ENCODE measurements around the gene SNX5.

Gene SNX5

DNA sequence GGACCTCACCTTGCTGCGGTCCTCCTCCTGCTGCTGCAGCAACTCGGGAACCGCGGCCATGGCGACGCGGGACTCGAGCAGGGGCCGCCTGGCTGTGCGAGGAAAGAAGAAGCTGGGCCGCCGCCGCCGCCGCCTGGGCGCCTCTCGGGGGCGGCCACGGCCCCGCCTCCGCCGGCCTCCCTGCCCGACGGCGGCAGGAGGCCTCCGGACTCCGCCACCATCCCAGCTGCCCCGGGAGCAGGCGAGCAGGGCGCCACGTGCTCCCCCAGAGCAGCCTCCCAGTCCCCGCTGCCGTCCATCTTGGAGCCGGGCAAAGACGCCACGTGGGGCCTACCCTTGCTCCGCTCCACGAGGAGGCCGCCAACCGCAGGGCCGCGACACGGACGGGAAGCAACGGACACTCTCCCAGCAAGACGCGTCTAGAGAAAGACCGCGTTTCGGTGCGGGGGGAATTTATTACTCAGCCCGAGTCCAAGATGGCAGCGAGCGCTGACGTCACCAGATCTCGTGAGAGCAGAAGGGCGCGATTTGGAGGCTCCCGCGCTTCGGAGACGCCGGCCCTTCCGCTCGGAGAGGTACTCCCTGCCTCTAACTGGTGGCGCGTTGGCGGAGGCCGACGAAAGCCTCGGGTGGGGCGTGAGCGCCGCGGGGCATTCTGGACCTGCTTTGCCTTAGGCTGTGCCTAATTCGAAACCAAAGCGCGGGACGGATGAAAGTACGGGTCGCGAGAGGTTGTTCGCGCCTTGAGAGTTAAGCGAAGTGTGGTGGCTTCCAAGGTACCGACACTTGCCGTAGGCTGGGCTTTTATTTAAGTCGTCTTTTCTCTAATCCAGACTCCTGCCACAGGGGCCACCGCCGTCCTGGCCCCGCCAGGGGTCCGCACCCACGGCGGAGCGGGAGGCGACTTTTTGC lies at the start of gene SNX5, which contains the start of gene MGME1:
TSS of gene SNX5 (minus strand) at position 429 of the 912 bp plus-strand sequence. CDS start at position 60, 369 bp downstream.
TSS of gene MGME1 (plus strand) at position 653 of the 912 bp plus-strand sequence. CDS start 842 bp downstream, outside the sequence.
- DNase-seq = peak; percentile 98

DNA sequence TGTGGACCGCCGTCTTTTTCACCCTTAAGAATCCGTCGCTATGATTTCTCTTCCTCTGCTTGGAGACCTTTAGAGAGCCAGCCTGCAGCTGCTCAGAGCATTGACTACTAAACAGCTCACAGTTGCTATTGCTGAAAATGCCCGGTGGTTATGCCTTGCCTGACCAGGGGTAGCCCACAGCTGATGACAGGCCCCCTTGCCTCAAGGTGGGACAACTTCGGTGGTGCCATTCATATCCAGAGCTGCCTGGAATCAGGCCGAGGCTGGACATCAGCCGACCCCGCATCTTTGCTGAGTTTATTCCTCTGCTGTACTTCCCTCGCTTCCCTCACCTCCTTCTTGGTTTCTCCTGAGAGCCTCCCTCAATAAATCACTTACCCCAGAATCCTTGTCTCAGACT lies 49.5 kb upstream of the SNX5 start:
- no peak for DNase-seq

GRCh38 chr20:18016772-18017171 lies 48.2 kb upstream of the SNX5 start:
- DNase-seq = no peak

DNA sequence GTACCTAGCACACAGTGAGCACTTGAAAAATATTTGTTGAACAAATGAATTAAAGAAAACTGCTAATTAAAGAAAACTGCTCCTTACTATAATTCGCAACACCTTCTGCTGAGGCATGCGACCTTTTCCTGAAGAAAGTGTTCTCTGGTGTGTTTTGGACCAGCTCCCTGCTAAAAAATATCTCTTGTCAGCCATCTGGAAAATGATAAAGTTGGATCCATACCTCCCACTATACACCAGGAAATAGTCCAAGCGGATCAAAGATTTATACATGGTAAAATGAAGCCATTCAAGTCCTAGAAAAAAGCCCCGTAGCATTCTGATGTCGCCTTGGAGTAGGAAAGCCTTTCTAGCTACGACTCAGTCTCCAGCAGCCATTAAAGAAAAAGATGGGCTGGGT lies 45.8 kb upstream of the SNX5 start:
- DNase-seq = no peak

DNA sequence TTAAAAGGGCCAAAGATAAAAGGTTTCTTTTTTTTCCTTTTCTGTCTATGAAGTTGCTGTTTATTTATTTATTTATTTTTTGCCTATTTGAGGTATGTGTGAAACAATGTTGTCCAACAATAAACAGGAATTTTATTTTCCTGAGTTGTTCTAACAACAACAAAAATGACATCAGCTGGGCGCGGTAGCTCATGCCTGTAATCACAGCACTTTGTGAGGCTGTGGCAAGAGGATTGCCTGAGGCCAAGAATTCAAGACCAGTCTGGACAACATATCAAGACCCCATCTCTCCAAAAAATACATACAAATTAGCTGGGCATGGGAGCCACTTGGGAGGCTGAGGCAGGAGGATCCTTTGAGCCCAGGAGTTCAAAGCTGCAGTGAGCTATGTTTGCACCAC lies 44.3 kb upstream of the SNX5 start:
- no peak for DNase-seq

- no peak for DNase-seq
These were observed 43.5 kb upstream of the SNX5 start for GRCh38 chr20:18011951-18012645.

GRCh38 chr20:18011482-18011881 lies 42.9 kb upstream of the SNX5 start:
- no peak for DNase-seq

- no peak for DNase-seq
These were observed 40.5 kb upstream of the SNX5 start for GRCh38 chr20:18009116-18009515.

DNA sequence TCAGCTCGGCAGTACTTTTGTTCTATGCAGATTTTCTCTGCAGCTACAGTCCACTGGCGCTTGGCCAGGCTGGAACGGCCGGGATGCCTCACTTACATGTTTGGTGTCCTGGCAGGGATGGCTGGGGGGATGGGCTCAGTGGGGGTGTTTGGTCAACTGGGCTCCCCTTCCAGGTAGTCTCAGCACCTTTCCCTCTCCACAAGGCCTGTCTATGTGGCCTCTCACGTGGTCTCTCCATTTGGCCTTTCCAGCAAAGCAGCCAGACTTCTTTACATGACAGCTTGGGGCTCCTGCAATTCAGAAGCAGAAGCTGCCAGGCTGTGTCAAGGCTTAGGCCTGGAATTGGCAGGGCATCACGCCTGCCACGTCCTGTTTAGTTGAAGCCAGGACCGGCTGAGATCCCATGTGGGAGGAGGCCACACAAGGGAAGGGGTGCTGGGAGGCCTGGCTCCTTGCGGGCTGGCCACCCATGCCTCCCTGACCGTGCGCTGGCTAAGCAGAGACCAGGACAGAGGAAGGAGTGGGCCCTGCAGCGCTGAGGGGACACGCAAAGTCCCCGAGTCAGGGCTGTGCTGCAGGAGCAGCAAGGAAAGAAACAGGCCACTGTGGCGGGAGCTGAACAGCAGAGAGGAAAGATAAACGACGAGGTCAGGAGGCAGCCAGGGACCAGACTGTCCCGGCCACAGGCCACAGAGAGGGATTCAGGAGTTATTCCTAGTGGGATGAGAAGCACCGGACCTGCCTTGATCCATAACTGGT lies 39.1 kb upstream of the SNX5 start:
- no peak for DNase-seq

DNA sequence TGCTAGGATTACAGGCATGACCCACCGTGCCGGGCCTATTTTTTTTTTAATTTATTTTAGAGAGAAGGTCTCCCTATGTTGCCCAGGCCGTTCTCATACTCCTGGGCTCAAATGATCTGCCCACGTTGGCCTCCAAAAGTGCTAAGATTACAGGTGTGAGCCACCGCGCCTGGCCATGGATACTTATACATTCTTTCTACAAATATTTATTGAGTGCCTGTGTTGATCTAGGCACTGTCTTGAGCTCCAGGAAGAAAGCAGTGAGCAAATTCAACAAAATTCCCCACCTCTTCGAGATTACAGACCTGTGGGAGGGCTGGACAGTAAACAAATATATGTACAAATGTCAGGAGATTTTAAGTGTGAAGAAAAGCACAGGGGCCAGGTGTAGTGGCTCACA lies 38.1 kb upstream of the SNX5 start:
- no peak for DNase-seq

- DNase-seq = no peak
These were observed 37.4 kb upstream of the SNX5 start for GRCh38 chr20:18005990-18006364.

DNA sequence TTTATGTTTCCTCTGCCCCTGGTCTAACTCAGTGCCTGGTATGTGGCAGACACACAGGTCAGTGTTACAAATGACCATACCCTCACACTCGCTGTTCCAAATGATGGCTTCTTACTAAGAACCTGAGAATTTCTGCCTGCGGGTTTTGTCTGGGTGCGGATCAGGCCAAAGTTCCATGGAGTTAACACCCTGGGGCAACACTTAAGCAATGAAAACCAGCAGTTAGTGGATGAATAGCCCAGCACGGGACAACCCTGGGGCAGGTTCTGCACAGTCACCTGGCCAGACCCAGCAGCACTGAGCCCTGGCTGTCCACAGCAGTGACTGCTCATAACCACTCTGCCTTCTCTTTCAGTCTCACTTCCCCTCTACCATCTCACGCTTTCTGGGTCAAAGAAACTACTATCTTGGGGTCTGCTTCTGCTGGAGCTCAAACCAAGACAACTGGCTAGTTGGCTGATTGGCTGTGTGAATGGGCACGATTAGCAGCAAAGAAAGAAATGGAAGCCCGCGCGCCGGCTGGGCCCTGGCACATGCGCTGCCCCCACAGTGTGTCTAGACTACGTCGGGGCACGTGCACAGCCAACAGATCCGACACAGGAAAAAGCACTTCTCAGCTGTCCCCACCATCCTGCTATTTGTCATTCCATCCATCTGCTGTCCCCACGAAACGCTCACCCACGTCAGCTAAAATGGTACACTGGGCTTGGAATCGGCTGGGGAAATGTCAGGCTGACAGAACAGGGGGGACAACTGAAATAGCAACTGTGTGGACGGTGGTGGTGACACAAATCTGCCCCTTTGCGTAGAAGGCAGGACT lies 36.8 kb upstream of the SNX5 start:
- DNase-seq = no peak

DNA sequence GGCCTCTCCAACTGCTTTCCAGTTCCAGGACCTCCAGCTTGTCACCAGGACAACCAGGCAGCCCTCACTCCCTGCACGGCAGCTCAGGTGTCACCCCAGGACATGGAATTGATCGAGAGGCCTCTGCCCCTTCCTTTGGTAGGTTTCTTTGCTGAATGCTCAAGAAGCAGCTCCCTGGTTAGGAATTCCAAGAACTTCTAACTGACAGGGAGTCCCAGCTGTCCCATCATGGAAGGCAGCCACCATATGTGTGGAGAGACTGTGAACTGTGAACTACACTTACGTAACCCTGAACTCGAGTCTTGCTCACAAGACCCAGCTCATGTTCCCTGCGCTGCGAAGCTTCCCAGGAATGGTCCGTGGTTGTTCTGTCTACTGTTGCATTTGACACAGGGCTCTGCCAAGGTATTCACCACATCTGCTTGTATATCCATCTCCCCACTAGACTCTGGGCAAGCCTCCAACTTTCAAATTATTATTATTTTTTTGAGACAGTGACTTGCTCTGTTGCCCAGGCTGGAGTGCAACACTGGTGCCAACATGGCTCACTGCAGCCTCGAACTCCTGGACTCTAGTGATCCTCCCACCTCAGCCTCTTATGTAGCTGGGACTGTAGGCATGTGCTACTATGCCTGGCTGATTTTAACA lies 35.9 kb upstream of the SNX5 start:
- DNase-seq = no peak

DNA sequence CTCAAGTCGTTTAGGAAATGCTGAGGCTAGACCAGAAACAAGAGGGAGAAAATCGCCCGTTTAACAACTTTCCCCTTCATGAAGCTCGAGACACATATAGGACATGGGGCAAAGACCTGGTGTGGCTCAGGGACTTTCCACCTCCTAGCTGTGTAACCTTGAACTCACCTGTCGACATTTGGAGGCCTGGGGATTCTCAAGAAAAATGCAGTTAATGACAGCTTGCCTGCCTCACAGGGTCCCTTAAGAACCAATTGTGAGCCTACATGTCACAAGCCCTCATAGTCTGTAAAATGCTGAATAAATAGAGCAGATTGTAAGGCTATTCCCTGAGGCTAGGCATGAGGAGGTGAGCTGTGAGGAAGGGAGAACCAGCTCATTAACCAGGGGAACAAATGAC lies 35.3 kb upstream of the SNX5 start:
- DNase-seq = no peak

DNA sequence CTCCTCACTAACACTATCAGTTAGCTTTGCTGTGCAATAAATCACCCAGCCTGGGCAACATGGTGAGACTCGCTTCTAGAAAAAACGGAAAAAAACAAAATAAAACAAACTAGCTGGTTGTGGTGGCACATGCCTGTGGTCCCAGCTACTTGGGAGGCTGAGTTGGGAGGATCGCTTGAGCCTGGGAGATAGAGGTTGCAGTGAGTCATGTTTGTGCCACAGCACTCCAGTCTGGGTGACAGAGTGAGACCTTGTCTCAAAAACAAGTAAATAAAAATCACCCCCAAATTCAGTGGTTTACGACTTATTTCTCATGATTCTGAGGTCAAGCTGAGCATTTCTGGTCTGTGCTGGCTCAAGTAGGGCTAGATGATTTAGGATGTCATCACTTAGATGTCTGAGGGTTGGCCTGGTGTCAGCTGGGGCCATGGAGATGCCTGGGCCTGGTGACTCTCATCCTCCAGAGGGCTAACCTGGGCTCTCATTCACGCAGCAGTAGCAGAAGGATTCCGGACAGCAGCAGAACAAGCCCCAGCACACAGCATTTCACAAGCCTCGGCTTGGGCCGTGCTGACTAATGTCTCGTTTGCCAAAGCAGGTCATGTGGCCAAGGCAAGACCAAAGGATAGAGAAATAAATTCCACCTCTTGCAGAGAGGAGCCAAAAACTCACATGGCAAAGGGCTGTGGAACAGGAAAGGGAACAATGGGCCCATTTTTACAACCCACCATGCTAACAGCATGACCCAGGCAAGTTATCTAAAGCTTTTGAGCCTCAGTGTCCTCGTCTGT lies 32.7 kb upstream of the SNX5 start:
- DNase-seq = no peak

- DNase-seq = no peak
These were observed 31.0 kb upstream of the SNX5 start for GRCh38 chr20:17999566-17999965.

GRCh38 chr20:17998446-17998845 lies 29.9 kb upstream of the SNX5 start:
- DNase-seq = no peak

GRCh38 chr20:17995967-17996819 lies 27.6 kb upstream of the SNX5 start:
- DNase-seq = peak; percentile 16

DNA sequence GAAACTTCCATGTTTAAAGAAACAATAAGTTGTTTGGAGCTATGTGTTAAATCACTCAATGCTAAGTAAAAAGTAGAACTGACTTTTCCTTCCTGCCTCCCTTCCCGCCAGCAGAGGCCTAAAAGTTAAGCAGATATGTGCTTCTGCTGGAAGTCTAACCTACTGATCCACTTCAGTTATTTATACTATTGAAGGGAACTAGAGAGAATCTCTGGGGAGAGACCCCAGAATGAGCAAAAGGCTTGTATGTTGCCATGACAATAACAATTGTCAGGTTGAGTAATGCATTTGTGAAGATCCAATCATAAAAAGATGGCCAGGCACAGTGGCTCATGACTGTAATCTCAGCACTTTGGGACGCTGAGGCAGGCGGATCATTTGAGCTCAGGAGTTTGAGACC lies 25.0 kb upstream of the SNX5 start:
- DNase-seq = no peak
